DMS114 treated with DMSO at 0.1 percent for 48 hours (cell line): ENCODE data around the gene KCND3.

Experiments used
- DNase-seq: peaks from one replicate; lab custom pipeline; 2025; ENCODE audit not compliant: unreplicated experiment; lab: John Stamatoyannopoulos, UW

KCND3 gene

GRCh38 chr1:111988743-111989453, 570 bp downstream of the KCND3 start:
- no peak for DNase-seq

DNA sequence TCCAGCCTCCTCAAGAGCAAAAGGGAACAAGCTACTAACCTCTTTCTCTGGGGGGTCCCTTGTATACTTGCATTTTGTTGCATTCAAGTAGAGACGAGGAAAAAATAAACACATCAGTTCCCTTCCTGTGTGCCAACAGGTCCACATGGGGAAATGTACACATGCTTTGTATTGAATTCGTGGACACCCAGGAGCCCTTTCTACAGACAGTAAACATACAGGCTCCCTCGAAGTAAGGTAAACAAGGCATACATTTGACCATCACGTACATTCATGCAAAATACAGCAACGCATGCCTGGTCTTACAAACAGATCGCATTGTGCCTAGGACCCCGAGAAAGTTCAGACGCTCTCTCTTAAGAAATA, 1.1 kb downstream of the KCND3 start:
- DNase-seq = no peak

DNA sequence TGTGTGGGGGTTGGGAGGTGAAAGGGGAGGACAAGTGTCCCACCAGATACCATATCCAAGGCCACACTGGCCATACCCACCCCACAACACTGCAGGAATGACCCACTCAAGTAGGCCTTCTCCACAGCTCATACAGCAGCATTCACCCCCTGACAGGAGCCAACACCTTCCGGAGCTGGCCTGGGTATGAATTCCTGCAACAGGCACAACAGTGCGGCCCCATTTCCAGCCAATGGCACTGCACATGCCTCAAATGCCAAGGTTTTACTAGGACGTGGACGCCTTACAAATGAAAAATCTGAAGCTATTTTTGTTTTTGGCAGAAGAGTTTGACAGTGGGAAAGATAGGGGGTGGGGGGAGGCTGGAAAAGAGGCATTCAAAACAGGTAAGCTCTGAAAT, 2.0 kb downstream of the KCND3 start:
- DNase-seq = no peak

DNA sequence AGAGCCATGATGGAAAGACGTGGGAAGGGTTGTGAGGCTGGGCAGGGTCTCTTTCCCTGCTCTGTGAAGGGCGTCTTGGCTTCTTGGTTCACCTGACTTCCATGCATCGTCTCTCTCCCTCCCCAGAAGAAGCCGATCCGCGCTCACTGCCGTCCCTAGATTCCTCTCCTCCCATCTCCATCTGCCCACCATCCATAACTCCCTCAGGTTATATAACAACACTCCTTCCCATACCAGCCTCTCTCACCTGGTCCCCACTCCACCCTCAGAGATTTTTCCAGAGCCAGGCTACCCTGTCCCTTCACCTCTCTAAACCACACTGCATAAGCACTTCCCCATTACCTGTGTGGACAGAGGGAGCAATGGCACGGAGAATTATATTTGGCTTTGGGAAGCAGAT, 6.0 kb downstream of the KCND3 start:
- DNase-seq = no peak

DNA sequence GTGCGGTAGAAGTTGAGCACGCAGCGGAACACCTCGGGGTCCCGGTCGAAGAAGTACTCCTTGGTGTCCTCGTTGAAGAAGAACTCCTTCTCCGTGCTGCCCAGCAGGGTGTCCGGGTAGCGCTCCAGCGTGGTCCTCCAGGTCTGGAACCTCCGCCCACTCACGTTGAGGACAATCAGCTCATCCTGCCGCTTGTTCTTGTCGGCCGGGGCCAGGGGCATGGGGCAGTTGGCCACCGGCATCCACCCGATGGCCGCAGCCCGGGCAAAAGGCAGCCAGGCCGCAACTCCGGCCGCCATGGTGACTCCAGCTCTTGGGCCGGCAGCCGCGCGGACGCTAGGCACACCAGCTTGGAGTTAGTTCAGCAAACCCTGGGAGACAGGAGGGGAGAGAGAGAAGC, 7.0 kb downstream of the KCND3 start:
- DNase-seq = no peak

GRCh38 chr1:111981871-111982270, 7.6 kb downstream of the KCND3 start:
- DNase-seq = no peak

DNA sequence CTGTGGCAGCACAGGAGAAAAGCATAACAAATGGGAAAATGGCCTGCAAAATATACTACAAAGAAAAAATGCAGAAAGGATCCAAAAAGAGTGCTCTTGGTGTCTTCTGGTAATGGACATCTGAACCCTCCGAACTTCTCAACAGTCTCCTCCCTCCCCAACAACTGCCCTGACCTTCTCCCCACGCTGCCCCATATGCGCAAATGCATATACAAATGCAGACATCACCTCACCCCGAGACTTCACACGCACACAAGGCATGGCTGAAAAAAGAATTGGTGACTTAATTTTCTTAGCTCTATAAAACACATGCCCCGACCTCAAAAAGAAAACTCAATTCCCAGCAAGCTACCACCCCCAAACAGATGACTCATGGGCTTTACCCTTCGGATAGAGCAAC, 8.4 kb downstream of the KCND3 start:
- no peak for DNase-seq

DNA sequence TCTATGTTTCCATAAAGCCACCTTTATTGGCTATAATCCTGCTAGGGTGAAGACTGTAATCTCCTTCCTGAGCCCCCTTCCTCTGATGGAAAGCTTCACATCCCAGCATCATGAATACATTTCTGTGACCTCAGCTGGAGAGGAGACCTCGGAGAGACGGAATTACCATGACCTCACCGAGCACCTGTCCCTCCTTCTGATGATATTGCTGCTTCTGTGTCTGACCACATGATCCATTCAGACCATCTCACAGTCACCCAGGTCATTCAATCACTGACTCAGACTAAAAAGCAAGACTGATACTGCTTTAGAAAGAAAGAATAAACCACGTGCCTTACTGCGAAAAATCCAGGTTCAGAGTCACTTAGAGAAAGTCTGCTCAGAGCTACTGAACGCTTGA, 8.8 kb downstream of the KCND3 start:
- DNase-seq = no peak

GRCh38 chr1:111978695-111979094, 10.8 kb downstream of the KCND3 start:
- DNase-seq = no peak

GRCh38 chr1:111977378-111977777, 12.1 kb downstream of the KCND3 start:
- no peak for DNase-seq

DNA sequence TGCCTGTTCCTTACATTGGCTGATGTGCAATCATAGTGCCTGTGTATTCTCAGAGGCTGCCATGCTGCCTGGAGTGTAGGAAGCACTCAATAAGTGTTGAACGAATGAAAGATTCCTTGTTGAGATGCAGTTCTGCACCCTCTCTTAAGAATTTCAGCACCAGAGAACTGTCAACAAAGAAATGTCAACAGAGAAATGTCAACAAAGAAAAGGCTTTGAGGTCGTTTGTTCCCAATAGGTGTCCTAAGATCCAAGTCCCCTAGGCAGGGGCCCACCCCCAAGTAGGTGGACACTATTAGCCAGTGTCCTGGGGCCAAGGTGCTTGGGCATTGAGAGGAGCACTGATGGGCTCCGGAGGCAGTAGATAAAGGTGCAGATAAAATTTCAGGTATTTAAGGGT, 12.6 kb downstream of the KCND3 start:
- DNase-seq = no peak

DNA sequence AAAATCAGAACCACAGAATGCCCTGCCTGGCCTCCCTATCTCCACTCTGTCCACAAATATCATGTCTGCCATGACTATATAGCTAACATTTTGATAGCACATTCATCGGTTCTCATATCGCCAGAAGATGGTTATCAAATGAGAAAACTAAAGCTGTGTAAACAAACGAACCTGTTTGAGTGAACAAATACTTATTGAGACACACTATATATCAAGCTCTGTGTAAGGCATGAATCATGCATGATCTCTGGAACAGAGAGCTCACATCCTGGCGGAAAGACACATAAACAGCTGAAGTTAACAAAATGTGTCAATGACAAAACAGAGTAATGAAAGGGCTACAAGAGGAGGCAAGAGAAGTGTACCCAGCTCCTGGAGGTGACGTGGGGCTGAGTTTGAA, 13.1 kb downstream of the KCND3 start:
- DNase-seq = no peak

GRCh38 chr1:111973150-111973790, 16.2 kb downstream of the KCND3 start:
- DNase-seq = no peak

DNA sequence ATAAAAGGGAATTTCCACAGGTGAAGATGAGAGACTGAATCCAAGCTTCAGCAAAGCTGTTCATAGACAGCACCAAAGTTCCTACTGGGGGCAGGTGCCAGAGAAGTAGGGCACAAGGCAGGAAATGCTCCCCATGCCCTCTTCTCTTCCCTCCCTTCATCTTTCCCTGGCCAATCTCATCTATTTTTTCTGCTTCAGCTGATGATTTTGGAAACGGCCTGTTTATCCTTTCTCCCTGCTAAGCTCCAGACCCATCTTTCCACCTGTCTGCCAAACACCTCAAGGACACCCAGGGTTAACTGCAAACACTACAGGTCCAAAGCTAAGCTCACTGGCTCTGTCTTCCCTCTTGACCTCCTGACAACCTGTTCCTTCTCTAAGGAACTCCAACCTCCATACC, 18.1 kb downstream of the KCND3 start:
- no peak for DNase-seq

DNA sequence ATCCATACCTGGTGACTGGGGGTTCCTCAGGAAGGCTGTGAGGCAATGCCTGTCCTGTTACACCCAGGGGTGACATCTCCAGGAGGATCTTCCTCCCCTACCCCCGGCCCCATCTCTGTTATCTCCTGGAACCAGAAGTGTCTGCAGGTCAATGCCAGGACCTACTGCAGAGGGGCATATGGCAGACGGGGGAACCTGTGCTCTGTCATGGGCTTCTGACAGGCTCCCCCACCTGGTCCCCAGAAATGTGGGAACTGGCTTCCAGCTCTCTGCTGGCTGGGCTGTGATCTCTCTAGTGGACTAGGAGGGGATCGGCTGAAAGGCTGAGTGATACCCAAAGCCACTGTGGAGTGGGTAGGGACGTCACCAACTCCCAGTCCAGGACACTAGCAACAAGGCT, 21.0 kb downstream of the KCND3 start:
- DNase-seq = no peak

GRCh38 chr1:111967886-111968285, 21.6 kb downstream of the KCND3 start:
- DNase-seq = no peak

DNA sequence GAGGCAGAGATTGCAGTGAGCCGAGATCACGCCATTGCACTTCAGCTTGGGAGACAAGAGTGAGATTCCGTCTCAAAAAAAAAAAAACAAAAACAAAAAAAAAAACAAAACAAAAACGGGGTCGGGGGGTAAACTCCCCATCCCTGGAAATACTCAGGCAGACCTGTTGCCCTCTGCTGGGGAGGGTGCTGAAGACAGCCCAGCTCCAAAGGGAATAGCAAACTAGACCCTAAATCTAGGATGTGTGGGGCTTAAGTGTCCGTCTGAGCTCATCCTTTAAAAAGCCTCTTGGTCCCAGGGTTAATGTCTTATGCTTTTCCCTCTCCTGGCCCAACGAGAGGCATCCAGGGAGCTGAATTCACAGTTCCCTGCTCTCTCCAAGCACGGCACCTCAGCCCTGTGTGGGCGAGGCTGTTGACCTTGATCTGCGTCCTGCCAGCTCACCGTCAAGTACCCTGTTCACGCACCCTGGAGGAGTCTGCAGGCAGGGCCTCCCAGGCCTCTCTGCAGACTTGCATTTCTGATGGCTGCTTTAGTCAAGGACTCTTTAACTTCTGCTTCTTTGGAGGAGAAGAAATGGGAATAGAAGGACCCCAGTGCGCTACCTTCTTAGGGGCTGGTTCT, 22.3 kb downstream of the KCND3 start:
- DNase-seq = no peak

DNA sequence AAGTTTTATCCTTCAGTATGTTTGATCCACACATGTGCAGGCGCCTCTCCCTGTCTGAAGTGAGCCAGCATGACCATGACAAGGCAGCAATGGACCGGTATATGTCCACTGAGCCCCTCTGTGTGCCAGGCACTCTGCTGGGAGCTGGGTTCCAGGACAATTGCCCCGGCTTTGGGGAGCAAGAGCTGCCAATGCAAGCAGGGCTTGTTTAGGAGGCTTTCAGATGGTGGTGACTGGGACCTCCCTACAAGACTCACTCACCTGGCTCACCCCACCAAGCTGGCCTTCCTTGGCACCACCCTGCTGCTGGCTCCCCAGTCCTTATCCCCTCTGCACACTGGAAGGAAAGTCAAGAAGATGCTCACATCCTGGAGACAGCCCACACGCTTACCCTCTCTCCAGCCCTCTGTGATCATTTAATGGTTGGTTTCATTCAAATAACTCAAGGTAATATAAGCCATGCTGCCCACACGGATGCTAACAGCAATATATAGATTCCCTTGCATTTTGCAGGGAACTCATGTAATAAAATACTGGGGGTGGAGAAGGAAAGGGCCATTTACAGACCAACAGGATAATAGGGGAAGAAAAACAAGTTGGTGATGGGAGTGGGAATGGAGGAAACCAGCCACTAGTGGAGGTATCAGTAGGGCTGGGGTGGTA, 23.6 kb downstream of the KCND3 start:
- DNase-seq = no peak

GRCh38 chr1:111963985-111964738, 25.3 kb downstream of the KCND3 start:
- no peak for DNase-seq

DNA sequence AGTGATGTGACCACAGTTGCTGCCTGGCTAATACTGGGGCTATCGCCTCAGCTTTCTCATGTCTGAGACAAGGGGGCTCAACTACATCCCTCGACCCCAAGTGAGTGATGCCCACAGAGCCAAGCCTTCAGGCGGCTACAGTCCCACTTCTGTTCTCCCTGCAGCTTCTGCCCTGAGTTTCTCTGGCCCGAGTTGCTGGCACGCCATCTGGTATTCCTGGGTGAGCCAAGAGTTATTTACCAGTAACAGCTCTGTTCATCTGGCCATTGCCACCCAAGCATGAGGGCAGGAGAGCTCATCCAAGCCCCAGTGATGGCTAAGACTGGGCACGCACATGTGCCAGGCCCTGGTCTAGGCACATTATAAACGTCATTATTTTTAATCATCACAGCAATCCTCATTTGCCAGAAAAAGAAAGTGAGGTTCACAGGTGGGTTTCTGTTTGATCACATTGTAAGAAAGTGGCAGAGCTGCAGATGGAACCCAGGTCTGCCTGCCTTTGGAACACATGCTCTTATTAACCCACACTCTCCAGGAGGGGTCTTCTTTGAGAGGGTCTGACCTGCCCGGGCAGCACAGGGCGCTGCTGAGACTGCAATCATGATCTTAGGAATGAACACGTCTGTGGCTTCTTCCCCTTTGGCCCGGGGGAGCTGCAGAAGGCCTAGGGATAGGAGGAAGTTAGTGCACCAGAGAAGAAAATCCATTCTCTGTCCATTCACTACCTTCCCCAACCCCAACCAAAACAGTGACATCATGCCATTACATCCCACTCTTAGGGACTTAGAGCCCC, 27.5 kb downstream of the KCND3 start:
- no peak for DNase-seq

DNA sequence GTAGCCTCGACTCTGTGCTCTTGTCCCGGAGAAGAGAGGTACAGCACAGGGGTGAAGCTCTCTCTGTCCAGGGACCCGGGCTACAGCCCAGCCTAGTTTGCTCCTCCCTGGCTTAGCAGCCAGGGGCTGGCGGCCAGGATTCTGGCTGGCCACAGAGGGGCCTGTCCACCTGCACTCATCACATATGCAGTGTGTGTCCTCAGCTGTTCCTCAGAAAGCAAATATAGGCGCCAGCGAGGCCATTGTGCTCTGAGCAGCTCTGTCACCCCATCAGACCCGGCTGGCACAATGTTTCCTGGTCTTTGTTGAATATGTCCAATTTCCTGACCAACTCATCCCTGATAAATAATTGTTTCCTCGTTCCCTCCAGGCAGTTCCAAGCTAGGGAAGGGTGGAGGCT, 28.5 kb downstream of the KCND3 start:
- DNase-seq = no peak
